ENCODE results near the gene RRAD. TPM values are rescaled to one million over a fixed set of nuclear protein-coding genes. Genes with fewer than 3 reads are reported as not detected.

The RRAD gene
- polyA plus RNA-seq, 1 donor from 2014 or later: 1.0 TPM

- Histone ChIP-seq H3K9me3 (ENCODE audit: low read length) (no peaks in the 10 kb centered on the region), H3K36me3 (ENCODE audit: insufficient read depth, low read length) (no peaks in the 10 kb centered on the region), H2AFZ (ENCODE audit: low read depth, low read length) (no peak within 1 kb of the TSS), H3K27me3 (ENCODE audit: insufficient read depth, low read depth, low read length) (peaks cover 12% of the 10 kb centered on the region), H3F3A (ENCODE audit: insufficient read depth, low read length, poor library complexity, severe bottlenecking) (no peaks in the 10 kb centered on the region), H3K4me3 (ENCODE audit: low read length) (no peak within 1 kb of the TSS), H3K27ac (ENCODE audit: low read length) (no peak within 1 kb of the TSS), H3K4me2 (ENCODE audit: low read length) (no peak within 1 kb of the TSS), H4K20me1 (ENCODE audit: insufficient read depth) (no peaks in the 10 kb centered on the region), H3K79me2 (replicated peaks; ENCODE audit: insufficient read depth, low read length) (no peaks in the 10 kb centered on the region), H3K9ac (ENCODE audit: low read length) (no peak within 1 kb of the TSS), H3K9me2 (ENCODE audit: insufficient read depth, low read length) (no peaks in the 10 kb centered on the region)
- no peak for TF ChIP-seq RAD21 (conservative IDR thresholded peaks at IDR 0.05)
- TF ChIP-seq MXI1 (conservative IDR thresholded peaks at IDR 0.05; ENCODE audit: poor library complexity, severe bottlenecking): no peak
- no peak for TF ChIP-seq POLR2AphosphoS5 (IDR thresholded peaks at IDR 0.05)
- no peak for TF ChIP-seq SMC3 (conservative IDR thresholded peaks at IDR 0.05; ENCODE audit: poor library complexity)
- TF ChIP-seq, protein P1, sequence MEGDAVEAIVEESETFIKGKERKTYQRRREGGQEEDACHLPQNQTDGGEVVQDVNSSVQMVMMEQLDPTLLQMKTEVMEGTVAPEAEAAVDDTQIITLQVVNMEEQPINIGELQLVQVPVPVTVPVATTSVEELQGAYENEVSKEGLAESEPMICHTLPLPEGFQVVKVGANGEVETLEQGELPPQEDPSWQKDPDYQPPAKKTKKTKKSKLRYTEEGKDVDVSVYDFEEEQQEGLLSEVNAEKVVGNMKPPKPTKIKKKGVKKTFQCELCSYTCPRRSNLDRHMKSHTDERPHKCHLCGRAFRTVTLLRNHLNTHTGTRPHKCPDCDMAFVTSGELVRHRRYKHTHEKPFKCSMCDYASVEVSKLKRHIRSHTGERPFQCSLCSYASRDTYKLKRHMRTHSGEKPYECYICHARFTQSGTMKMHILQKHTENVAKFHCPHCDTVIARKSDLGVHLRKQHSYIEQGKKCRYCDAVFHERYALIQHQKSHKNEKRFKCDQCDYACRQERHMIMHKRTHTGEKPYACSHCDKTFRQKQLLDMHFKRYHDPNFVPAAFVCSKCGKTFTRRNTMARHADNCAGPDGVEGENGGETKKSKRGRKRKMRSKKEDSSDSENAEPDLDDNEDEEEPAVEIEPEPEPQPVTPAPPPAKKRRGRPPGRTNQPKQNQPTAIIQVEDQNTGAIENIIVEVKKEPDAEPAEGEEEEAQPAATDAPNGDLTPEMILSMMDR (IDR thresholded peaks at IDR 0.05; ENCODE audit: poor library complexity, severe bottlenecking): no peak
- TF ChIP-seq EZH2 (IDR thresholded peaks at IDR 0.05; ENCODE audit: borderline replicate concordance, insufficient read depth, low read length, poor library complexity, severe bottlenecking): no peak
- TF ChIP-seq EP300 (conservative IDR thresholded peaks at IDR 0.05; ENCODE audit: poor library complexity, severe bottlenecking): no peak
- TF ChIP-seq TAF1 (IDR thresholded peaks at IDR 0.05; ENCODE audit: low read depth): no peak
- TF ChIP-seq, protein P2, sequence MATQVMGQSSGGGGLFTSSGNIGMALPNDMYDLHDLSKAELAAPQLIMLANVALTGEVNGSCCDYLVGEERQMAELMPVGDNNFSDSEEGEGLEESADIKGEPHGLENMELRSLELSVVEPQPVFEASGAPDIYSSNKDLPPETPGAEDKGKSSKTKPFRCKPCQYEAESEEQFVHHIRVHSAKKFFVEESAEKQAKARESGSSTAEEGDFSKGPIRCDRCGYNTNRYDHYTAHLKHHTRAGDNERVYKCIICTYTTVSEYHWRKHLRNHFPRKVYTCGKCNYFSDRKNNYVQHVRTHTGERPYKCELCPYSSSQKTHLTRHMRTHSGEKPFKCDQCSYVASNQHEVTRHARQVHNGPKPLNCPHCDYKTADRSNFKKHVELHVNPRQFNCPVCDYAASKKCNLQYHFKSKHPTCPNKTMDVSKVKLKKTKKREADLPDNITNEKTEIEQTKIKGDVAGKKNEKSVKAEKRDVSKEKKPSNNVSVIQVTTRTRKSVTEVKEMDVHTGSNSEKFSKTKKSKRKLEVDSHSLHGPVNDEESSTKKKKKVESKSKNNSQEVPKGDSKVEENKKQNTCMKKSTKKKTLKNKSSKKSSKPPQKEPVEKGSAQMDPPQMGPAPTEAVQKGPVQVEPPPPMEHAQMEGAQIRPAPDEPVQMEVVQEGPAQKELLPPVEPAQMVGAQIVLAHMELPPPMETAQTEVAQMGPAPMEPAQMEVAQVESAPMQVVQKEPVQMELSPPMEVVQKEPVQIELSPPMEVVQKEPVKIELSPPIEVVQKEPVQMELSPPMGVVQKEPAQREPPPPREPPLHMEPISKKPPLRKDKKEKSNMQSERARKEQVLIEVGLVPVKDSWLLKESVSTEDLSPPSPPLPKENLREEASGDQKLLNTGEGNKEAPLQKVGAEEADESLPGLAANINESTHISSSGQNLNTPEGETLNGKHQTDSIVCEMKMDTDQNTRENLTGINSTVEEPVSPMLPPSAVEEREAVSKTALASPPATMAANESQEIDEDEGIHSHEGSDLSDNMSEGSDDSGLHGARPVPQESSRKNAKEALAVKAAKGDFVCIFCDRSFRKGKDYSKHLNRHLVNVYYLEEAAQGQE (IDR thresholded peaks at IDR 0.05; ENCODE audit: borderline replicate concordance): no peak
These were observed 6.3 kb downstream of the RRAD start, which contains the start of gene CDH16 for GRCh38 chr16:66918803-66919568. CDH16 (minus strand) TSS chr16:66918885; CDS start chr16:66918065, 820 bp downstream.

- Histone ChIP-seq H3K9me2 (ENCODE audit: insufficient read depth, low read length) (no peaks in the 10 kb centered on the region), H3K36me3 (ENCODE audit: insufficient read depth, low read length) (no peaks in the 10 kb centered on the region), H3K27me3 (ENCODE audit: insufficient read depth, low read depth, low read length) (peaks cover 6% of the 10 kb centered on the region), H2AFZ (ENCODE audit: low read depth, low read length) (no peak overlapping the region), H3K27ac (ENCODE audit: low read length) (no peak overlapping the region), H3K9ac (ENCODE audit: low read length) (no peak overlapping the region), H3K9me3 (ENCODE audit: low read length) (no peaks in the 10 kb centered on the region), H3K4me2 (ENCODE audit: low read length) (no peak overlapping the region), H3F3A (ENCODE audit: insufficient read depth, low read length, poor library complexity, severe bottlenecking) (no peaks in the 10 kb centered on the region), H4K20me1 (ENCODE audit: insufficient read depth) (no peaks in the 10 kb centered on the region), H3K4me3 (ENCODE audit: low read length) (no peak overlapping the region), H3K79me2 (replicated peaks; ENCODE audit: insufficient read depth, low read length) (no peaks in the 10 kb centered on the region)
- no peak for TF ChIP-seq TAF1 (IDR thresholded peaks at IDR 0.05; ENCODE audit: low read depth)
- TF ChIP-seq RAD21 (conservative IDR thresholded peaks at IDR 0.05): no peak
- no peak for TF ChIP-seq EP300 (conservative IDR thresholded peaks at IDR 0.05; ENCODE audit: poor library complexity, severe bottlenecking)
- TF ChIP-seq, protein P2 (IDR thresholded peaks at IDR 0.05; ENCODE audit: borderline replicate concordance): no peak
- TF ChIP-seq SMC3 (conservative IDR thresholded peaks at IDR 0.05; ENCODE audit: poor library complexity): no peak
- no peak for TF ChIP-seq EZH2 (IDR thresholded peaks at IDR 0.05; ENCODE audit: borderline replicate concordance, insufficient read depth, low read length, poor library complexity, severe bottlenecking)
- TF ChIP-seq, protein P1 (IDR thresholded peaks at IDR 0.05; ENCODE audit: poor library complexity, severe bottlenecking): no peak
- TF ChIP-seq POLR2AphosphoS5 (IDR thresholded peaks at IDR 0.05): no peak
- no peak for TF ChIP-seq MXI1 (conservative IDR thresholded peaks at IDR 0.05; ENCODE audit: poor library complexity, severe bottlenecking)
These were observed 7.0 kb downstream of the RRAD start for GRCh38 chr16:66918355-66918754.
